HG02623 (cell line): ENCODE results near the gene TARP.
"Not testable (repeated sequence)": the region's sequence is repeated elsewhere in the genome, so short reads cannot be mapped to it uniquely, and the experiment has no call there.

Source experiments
- ATAC-seq: cut with Tn5 transposase; IDR thresholded peaks from one replicate; pipeline ENCODE4 v1.9.1; 2021; ENCODE audit warnings: moderate library complexity; ENCODE audit not compliant: unreplicated experiment

TARP gene

GRCh38 chr7:38263274-38263673, 10.2 kb downstream of the TARP start:
- not testable (repeated sequence) for ATAC-seq

DNA sequence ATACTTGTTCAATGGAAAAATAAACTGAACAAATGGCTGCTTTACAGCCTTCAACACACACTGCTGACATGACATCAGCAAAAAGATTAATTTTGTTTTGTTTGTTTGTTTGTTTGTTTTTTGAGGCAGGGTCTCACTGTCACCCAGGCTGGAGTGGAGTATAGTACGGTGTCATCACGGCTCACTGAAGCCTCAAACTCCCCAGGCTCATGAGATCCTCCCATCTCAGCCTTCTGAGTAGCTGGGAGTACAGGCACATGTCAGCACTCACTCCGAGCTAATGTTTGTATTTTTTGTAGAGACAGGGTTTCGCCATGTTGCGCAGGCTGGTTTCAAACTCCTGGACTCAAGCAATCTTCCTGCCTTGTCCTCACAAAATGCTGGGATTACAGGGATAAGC, 10.9 kb downstream of the TARP start:
- no peak for ATAC-seq

DNA sequence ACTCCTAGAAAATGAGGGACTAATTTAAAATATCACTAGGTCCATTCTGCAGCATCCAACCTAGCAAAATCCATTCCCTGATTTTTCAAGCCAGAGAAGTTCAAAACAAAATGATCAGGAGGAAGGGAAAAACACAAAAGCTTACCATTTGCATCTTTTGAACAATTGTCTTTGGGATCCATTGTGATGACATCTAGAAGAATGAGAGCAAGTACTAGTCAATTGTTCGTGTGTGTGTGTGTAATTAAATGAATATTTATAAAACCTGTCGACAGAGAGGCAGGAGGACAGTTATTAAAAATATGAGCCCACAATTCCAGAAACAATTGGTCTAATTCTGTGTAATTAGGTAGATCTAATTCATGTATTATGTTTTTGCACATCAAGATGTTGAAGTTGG, 11.4 kb downstream of the TARP start:
- ATAC-seq, result not testable (repeated sequence)

GRCh38 chr7:38261601-38262000, 11.8 kb downstream of the TARP start:
- not testable (repeated sequence) for ATAC-seq

- ATAC-seq, result not testable (repeated sequence)
Observed at GRCh38 chr7:38259157-38259556, 14.3 kb downstream of the TARP start.

GRCh38 chr7:38257350-38257677, 16.1 kb downstream of the TARP start:
- ATAC-seq, result no peak

DNA sequence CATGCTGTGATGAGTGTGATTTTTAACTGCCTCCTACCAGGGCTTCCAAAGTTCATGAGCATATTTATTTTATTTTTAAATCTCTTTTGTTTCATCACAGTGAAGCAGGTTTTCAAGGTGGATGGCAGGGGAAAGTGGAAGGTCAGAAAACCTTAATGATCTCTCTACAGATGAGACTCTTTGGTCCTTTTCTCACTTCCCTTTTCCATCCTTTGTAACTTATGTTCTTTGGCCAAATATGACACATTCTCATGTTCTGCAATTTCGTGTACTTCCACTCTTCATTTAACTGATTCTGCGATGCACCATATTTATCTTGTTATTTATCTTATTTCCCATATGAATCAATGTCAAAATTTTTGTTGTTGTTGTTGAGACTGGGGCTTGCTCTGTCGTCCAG, 23.6 kb downstream of the TARP start:
- ATAC-seq, result peak; percentile 89

GRCh38 chr7:38248069-38248567, 25.3 kb downstream of the TARP start:
- no peak for ATAC-seq

- ATAC-seq, result no peak
Observed at GRCh38 chr7:38245409-38245977, 27.9 kb downstream of the TARP start.

GRCh38 chr7:38244516-38244915, 28.9 kb downstream of the TARP start:
- no peak for ATAC-seq

DNA sequence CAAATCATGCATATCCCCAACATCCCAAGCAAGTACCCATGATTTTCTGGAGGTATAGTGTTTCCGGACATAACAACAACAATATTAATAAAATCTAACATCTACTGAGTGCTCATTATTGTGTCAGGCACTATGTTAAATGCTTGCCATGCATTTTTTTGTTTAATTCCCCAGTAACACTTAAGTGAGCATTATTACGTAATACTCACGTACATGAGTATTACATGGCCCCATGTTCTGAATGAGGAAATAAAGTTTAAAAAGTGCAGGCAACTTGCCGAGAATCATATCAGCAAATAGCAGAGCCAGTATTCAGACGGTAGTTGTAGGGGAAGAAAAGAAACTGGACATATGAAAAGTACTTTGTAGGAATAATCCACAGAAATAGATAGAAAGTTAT, 30.1 kb downstream of the TARP start:
- ATAC-seq, result not testable (repeated sequence)

- no peak for ATAC-seq
Observed at GRCh38 chr7:38242814-38243213, 30.6 kb downstream of the TARP start.

DNA sequence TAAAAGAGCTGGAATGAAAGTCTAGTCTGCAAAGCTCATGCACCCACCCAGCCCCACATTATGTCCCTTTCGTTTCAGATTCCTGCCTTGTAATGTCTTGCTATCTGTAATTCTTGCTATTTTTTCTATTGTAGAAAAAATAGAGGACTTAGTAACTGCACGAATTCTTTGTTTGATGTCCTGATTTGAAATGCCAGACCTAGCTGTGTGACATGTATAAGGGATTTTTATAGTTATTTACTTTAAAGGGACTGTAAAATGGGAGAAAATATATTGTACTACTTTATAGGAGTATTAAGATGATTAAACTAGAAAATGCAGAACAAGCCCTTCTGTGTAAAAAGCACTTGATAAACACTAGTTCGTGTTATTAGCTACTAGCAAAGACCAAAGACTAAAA, 32.4 kb downstream of the TARP start:
- no peak for ATAC-seq

DNA sequence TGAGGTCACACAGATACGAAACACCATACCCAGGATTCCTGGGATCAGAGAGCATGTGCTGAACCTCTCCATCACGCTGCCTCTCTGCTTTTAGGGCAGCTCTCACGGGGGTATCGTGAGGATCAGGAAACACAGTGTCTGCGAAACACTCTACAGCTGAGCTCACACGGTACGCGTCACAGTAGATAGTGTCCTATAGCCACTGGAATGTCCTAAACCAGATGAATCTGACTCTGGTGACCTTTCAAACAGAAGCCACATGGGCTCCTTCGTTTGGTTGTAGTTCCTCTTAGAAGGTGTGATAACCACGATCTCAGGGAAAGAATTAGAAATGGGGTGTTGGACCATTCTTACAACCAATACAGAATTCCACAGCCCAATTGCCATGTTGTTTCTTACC, 34.3 kb downstream of the TARP start:
- not testable (repeated sequence) for ATAC-seq

DNA sequence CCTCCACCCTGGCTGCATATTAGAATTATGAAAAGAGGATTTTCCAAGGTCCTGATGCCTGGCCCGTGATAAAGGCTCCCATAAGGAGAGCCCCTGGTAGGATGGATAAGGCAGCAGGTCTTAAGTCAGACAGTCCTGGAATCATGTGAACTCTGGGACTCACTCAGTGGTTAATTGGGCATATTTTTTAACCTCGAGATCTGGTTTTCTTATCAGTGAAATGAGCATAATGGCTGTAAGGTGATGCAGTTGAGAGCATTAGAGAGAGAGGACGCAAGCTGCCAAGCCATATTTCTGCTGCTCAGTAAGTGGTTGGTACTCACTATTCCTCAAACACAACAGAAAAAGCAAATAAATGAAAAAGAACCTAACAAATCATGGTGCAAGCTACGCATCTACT, 37.8 kb downstream of the TARP start:
- no peak for ATAC-seq

DNA sequence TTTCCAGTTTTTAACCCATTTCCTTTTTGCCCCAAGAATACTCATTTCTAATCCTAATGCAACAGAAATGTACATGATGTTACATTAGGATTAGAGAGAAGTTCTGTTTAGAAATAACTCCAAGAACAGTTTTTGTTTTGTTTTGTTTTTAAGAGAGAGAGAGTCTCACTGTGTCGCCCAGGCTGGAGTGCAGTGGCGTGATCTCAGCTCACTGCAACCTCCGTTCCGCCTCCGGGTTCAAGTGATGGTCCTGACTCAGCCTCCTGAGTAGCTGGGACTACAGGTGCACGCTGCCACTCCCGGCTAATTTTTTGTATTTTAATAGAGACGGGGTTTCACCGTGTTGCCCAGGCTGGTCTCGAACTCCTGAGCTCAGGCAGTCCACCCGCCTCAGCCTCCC, 38.7 kb downstream of the TARP start:
- not testable (repeated sequence) for ATAC-seq

DNA sequence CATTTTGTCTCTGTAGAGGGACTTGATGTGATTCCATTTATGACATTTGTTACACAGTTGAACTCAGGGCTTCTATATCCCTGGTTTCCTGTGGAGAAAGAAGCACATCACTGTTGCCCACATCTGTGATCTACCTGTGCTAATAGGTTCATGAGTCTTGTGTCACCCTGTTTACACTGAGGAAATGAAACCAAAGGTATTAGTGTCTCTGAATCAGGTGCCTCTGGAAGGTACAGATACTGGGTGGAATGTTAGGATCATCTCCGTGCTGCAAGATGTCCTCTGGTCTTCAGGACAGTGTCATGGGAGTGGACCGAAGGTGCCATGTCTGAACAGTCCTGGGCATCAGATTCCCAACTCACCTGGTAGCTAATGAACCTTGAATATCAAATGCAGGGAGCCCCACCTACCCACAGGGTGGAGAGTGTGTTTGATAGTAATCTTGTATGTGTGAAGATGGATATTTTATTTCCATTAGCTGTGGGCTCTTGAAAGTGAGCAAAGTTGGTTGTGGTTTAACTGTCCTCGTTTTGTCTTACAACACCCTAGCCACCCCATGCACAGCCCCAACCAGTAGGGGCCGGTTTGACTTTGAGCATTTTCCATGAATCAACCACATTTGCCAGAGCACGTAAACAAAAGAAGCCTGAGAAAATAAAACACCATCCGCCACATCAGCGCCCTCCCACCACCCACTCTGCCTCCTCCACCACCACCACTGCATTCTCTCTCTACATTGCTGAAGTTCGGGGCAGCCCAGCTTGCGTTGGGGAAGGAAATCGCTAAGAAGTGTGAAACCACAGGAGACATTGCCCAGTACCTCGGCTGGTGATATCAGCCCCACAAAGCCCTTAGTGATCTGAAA, 40.7 kb downstream of the TARP start:
- ATAC-seq, result peak; percentile 92

- ATAC-seq, result no peak
Observed at GRCh38 chr7:38229884-38230642, 43.4 kb downstream of the TARP start.

DNA sequence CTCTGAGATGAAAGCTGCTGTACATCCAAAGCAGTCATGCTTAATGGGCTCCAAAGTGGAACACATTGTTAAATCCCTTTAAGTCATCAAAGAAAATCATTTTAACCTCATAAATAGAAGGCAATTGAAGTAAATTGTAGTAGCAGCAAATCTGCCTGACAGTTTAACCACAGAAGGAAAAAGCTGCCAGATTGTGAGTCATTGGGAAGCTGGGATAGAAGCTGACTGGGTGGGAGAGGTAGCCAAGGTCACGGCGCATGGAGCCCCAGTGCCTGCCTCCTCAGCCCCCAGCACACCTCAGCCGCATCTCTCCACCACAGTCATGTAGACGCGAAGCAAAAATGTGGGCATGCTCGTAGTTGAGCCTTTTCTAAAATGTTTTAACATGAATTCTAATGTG, 44.0 kb downstream of the TARP start:
- ATAC-seq, result no peak

GRCh38 chr7:38224392-38224791, 49.0 kb downstream of the TARP start:
- no peak for ATAC-seq

DNA sequence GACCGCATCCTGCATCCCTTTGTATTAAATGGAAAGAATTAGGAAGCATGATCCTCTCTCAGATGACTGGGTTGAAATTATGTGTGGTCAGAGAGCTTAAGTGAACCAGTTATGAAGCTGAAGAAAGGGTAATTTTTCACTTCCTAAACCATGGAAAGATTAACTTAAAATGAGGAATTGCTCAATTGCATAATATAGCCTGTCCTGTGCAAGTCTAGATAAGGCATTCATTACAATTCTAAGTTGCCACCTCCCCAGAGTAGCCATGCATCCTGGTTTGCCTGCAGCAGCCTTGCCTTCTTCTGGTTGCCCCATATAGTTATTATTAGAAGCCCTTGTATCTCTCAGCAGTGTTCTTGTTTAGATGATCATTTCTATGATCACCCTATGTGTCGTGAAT, 50.1 kb downstream of the TARP start:
- ATAC-seq, result no peak
